GM12875 (cell line): Measurements from ENCODE around the gene ST3GAL5.

Source experiments
- H3K4me3 ChIP-seq: one replicate; pipeline ENCODE4 v1.5.1; 2011; ENCODE audit warnings: low read depth, low read length, control low read depth
- TF ChIP-seq, protein P1 (sequence below): IDR thresholded peaks from 2 replicates; pipeline ENCODE4 v1.5.1; 2011; ENCODE audit warnings: low read depth, mild to moderate bottlenecking, control low read depth, inconsistent platforms, low read length, moderate library complexity, borderline replicate concordance; ENCODE audit not compliant: insufficient read depth

The ST3GAL5 gene

DNA sequence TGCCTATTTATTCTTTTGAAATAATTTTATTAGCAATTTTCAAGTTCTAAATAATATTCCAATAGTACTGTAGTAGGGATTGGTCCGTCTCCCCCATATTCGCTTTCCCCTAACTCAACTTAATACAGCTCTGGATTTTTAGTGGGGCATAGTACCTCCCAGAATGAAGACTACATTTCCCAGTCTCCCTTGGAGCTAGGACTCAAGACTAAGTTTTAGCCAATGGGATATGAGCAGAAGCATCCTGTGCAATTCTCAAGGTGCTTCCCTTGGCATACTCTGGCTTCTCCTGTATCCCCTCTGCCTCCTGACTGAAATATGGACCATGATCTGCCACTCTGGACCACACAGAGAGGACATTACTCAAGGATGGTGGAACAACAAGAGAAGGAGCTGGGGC, 24.1 kb downstream of the ST3GAL5 start:
- H3K4me3 ChIP-seq: no peak overlapping the region
- TF ChIP-seq, protein P1, sequence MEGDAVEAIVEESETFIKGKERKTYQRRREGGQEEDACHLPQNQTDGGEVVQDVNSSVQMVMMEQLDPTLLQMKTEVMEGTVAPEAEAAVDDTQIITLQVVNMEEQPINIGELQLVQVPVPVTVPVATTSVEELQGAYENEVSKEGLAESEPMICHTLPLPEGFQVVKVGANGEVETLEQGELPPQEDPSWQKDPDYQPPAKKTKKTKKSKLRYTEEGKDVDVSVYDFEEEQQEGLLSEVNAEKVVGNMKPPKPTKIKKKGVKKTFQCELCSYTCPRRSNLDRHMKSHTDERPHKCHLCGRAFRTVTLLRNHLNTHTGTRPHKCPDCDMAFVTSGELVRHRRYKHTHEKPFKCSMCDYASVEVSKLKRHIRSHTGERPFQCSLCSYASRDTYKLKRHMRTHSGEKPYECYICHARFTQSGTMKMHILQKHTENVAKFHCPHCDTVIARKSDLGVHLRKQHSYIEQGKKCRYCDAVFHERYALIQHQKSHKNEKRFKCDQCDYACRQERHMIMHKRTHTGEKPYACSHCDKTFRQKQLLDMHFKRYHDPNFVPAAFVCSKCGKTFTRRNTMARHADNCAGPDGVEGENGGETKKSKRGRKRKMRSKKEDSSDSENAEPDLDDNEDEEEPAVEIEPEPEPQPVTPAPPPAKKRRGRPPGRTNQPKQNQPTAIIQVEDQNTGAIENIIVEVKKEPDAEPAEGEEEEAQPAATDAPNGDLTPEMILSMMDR: no peak

- H3K4me3 ChIP-seq: no peak overlapping the region
- TF ChIP-seq, protein P1: no peak
These were observed 26.4 kb downstream of the ST3GAL5 start for GRCh38 chr2:85862426-85862825.

GRCh38 chr2:85861650-85862049, 27.1 kb downstream of the ST3GAL5 start:
- TF ChIP-seq, protein P1: no peak
- H3K4me3 ChIP-seq: no peak overlapping the region

GRCh38 chr2:85861180-85861579, 27.6 kb downstream of the ST3GAL5 start:
- TF ChIP-seq, protein P1: no peak
- no peak overlapping the region for H3K4me3 ChIP-seq

DNA sequence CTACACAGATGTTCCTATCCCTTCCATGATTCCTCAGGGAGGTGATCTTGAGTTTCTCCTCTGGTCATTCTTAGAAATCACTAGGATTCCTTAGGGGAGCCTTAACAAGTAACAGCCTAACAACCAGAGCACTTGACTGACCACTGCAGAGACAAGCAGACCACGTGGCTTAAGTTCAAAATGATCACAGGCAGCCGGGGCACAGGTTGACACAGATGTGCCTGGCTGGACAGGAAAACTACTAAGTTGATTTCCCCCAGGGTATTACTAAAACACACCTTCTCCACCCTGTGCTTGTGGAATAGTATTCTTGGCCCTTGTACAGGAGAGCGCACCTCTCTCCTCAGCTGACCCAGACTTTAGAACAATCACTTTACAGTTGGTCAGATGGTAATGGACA, 29.9 kb downstream of the ST3GAL5 start:
- TF ChIP-seq, protein P1: no peak

GRCh38 chr2:85854897-85855296, 33.9 kb downstream of the ST3GAL5 start:
- no peak overlapping the region for H3K4me3 ChIP-seq
- TF ChIP-seq, protein P1: no peak

More for the DNA sequence above, 29.9 kb downstream of the ST3GAL5 start:
- H3K4me3 ChIP-seq: no peak overlapping the region

GRCh38 chr2:85854166-85854509, 34.7 kb downstream of the ST3GAL5 start:
- TF ChIP-seq, protein P1: no peak
- no peak overlapping the region for H3K4me3 ChIP-seq
